ENCODE data around the gene STXBP5. TPM values are rescaled to one million over a fixed set of nuclear protein-coding genes. Genes with fewer than 3 reads are reported as not detected.

STXBP5 gene
- total RNA-seq, 1 experiment from 2014 or later: 11.6 TPM

DNA sequence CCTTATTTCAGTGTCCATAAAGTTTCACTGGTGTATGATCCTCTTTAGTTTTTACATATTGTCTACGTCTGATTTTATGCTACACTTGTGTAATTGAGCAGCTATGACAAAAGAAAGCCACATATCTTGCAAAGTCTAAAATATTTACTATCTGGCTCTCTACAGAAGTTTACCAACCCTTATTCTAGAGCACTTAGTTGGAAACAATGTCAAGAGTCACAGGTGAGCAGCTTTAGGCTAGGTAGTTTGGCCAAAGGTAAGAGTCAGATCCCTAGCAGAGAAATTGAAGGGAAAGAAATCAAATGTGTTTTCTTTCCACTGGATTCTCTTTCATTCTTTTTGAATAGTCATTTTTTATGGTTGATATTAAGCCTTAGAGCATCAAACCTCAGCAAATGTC, 34.7 kb upstream of the STXBP5 start:
- H3K9me3 ChIP-seq (ENCODE audit: control insufficient read depth, low read depth, low read length): no peaks in the 10 kb centered on the region
- no peak overlapping the region for H2BK20ac ChIP-seq (ENCODE audit: low read depth, low read length, poor library complexity, severe bottlenecking)
- H2BK15ac ChIP-seq (ENCODE audit: low read depth, low read length): no peak overlapping the region
- H3K4ac ChIP-seq (ENCODE audit: low read depth, low read length): no peak overlapping the region
- no peak overlapping the region for H4K5ac ChIP-seq (ENCODE audit: insufficient read length, low read depth, low read length)
- H3K27ac ChIP-seq (ENCODE audit: insufficient read length, low read depth, low read length): no peak overlapping the region
- H3K23ac ChIP-seq (ENCODE audit: insufficient read length, low read depth, low read length): no peak overlapping the region
- no peak overlapping the region for H3K9ac ChIP-seq (ENCODE audit: extremely low read depth, insufficient read length, low read length)
- H3K27me3 Mint-ChIP-seq (ENCODE audit: low read depth): no peaks in the 10 kb centered on the region
- no CpG with 5 or more reads among the region's 1 CpG for WGBS (ENCODE audit: extremely low coverage, insufficient read length, low lambda C conversion rate)
- no peak overlapping the region for H3K4me2 ChIP-seq (ENCODE audit: insufficient read depth, insufficient read length, low read length)
- TF ChIP-seq, protein P1, sequence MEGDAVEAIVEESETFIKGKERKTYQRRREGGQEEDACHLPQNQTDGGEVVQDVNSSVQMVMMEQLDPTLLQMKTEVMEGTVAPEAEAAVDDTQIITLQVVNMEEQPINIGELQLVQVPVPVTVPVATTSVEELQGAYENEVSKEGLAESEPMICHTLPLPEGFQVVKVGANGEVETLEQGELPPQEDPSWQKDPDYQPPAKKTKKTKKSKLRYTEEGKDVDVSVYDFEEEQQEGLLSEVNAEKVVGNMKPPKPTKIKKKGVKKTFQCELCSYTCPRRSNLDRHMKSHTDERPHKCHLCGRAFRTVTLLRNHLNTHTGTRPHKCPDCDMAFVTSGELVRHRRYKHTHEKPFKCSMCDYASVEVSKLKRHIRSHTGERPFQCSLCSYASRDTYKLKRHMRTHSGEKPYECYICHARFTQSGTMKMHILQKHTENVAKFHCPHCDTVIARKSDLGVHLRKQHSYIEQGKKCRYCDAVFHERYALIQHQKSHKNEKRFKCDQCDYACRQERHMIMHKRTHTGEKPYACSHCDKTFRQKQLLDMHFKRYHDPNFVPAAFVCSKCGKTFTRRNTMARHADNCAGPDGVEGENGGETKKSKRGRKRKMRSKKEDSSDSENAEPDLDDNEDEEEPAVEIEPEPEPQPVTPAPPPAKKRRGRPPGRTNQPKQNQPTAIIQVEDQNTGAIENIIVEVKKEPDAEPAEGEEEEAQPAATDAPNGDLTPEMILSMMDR (conservative IDR thresholded peaks at IDR 0.05): no peak
- no peak for DNase-seq
- no peak overlapping the region for H3K27ac Mint-ChIP-seq
- no peak overlapping the region for H3K56ac ChIP-seq (ENCODE audit: insufficient read length, low read depth, low read length)
- H3K4me1 Mint-ChIP-seq: peaks cover 2 to 5% of the 10 kb centered on the region in 2 experiments; a peak in 2 of 4 replicates
- no peak overlapping the region for H4K91ac ChIP-seq (ENCODE audit: insufficient read length, low read depth, low read length)
- H4K8ac ChIP-seq (replicated peaks; ENCODE audit: insufficient read length, low read depth, low read length): no peak overlapping the region
- H3K18ac ChIP-seq (ENCODE audit: insufficient read length, low read depth, low read length): no peak overlapping the region
- no peaks in the 10 kb centered on the region for H3K36me3 Mint-ChIP-seq (ENCODE audit: insufficient read depth in 1 of 3, low read depth in 3 of 3)
- H4K20me1 ChIP-seq (ENCODE audit: control insufficient read depth, insufficient read depth, insufficient read length): no peaks in the 10 kb centered on the region
- H3K79me2 ChIP-seq (ENCODE audit: insufficient read depth, low read length): no peaks in the 10 kb centered on the region
- no peaks in the 10 kb centered on the region for H3K4me1 ChIP-seq (ENCODE audit: insufficient read depth, low read length)
- H3K9me3 Mint-ChIP-seq: no peaks in the 10 kb centered on the region; a peak in 1 of 5 replicates
- no peaks in the 10 kb centered on the region for H3K23me2 ChIP-seq (ENCODE audit: insufficient read length, low read depth, low read length, poor library complexity, severe bottlenecking)
- H3K27me3 ChIP-seq (ENCODE audit: insufficient read depth, low read length): no peaks in the 10 kb centered on the region
- H2AK5ac ChIP-seq (ENCODE audit: insufficient read length, low read length): no peak overlapping the region
- H3K14ac ChIP-seq (ENCODE audit: insufficient read depth, low read length): no peak overlapping the region
- H2BK12ac ChIP-seq (ENCODE audit: insufficient read length, low read depth, low read length): no peak overlapping the region
- no peak overlapping the region for H3T11ph ChIP-seq (ENCODE audit: low read length)
- H2AFZ ChIP-seq (ENCODE audit: low read length): no peak overlapping the region
- H3K4me3 Mint-ChIP-seq: no peak overlapping the region
- no peak overlapping the region for H2BK120ac ChIP-seq (ENCODE audit: low read depth, low read length, poor library complexity, severe bottlenecking)
- no peak overlapping the region for H2BK5ac ChIP-seq (ENCODE audit: insufficient read length, low read length)
- H3K79me1 ChIP-seq (ENCODE audit: insufficient read depth, low read depth, low read length, poor library complexity, severe bottlenecking): no peaks in the 10 kb centered on the region

All from H9 (cell line).